Astrocyte (in vitro differentiated cells and primary cell): ENCODE results near the gene GLRA3.

ENCODE experiments used
- CTCF ChIP-seq: IDR thresholded peaks from 2 replicates; pipeline ENCODE4 v1.5.1; 2011; ENCODE audit warnings: low read depth, mild to moderate bottlenecking, inconsistent platforms, low read length, moderate library complexity; ENCODE audit not compliant: insufficient read depth
- EZH2 ChIP-seq: IDR thresholded peaks from 2 replicates; pipeline ENCODE4 v1.6.1; 2012; ENCODE audit warnings: mild to moderate bottlenecking, low read length, inconsistent platforms; ENCODE audit not compliant: insufficient read depth

- TF ChIP-seq EZH2, result no peak
- no peak for TF ChIP-seq CTCF
Measured at GRCh38 chr4:174739576-174739975, 89.5 kb downstream of the GLRA3 start.
